Uterus (tissue), 4 donors: ENCODE data around the gene RTRAF. TPM values are rescaled to one million over a fixed set of nuclear protein-coding genes. Genes with fewer than 3 reads are reported as not detected.

ENCODE experiments used
- DNase-seq, 2 donors: peaks; one replicate each; pipeline ENCODE4 v3.0.0-alpha.2; 2019 to 2020
- H3K27ac ChIP-seq, 2 donors: fragments of 200-600 bp; sonication (generic); 1 replicate in 1 of 2; 2 replicates in 1 of 2; pipeline ENCODE4 v1.5.1; 2016 to 2018
- H3K27me3 ChIP-seq, 2 donors: fragments of 200-600 bp; sonication (generic); one replicate each; pipeline ENCODE4 v1.5.1; 2018 to 2019; ENCODE audit warnings: control low read depth in 1 of 2
- H3K36me3 ChIP-seq, 2 donors: fragments of 200-600 bp; sonication (generic); one replicate each; pipeline ENCODE4 v1.5.1; 2019; ENCODE audit warnings: control low read depth in 1 of 2
- H3K4me1 ChIP-seq, 2 donors: fragments of 200-600 bp; sonication (generic); one replicate each; pipeline ENCODE4 v1.5.1; 2018 to 2019; ENCODE audit warnings: control low read depth in 1 of 2
- H3K4me3 ChIP-seq, 2 donors: fragments of 200-600 bp; sonication (generic); 1 replicate in 1 of 2; 2 replicates in 1 of 2; pipeline ENCODE4 v1.5.1; 2018 to 2019; ENCODE audit warnings: mild to moderate bottlenecking in 1 of 2
- H3K9me3 ChIP-seq, 2 donors: fragments of 200-600 bp; sonication (generic); one replicate each; pipeline ENCODE4 v1.5.1; 2019; ENCODE audit warnings: control low read depth in 1 of 2
- CTCF ChIP-seq, 4 experiments: fragments of 200-600 bp in 2 of 4; fragments of 450-650 bp in 2 of 4; sonication (generic) in 2 of 4; IDR thresholded peaks; one replicate each; pipeline ENCODE4 v1.5.1; 2016 to 2019; ENCODE audit warnings: antibody characterized with exemption in 4 of 4, mild to moderate bottlenecking in 2 of 4, moderate library complexity in 1 of 4
- POLR2A ChIP-seq, 2 donors: fragments of 450-650 bp; IDR thresholded peaks; one replicate each; pipeline ENCODE4 v1.6.1; 2016; ENCODE audit warnings: antibody characterized with exemption in 2 of 2, mild to moderate bottlenecking in 1 of 2, moderate library complexity in 1 of 2
- intact Hi-C: fragments of 100-400 bp; cut with DNase I; formaldehyde crosslinking; loops from one replicate; pipeline ENCODE4 v1.15.1; 2023; ENCODE audit warnings: low total_unique reads
- total RNA-seq, 4 donors: library from RNA; depleted of rRNA in 3 of 4; stranded (reverse); fragments of >200 nt in 3 of 4; gene quantifications; one replicate each; pipeline versions ENCODE4 v1.1.0 to v1.2.4, GENCODE V29; 2014 to 2023
- donor health status: DM: yes; HTN: yes; CAD: no.

RTRAF gene
- total RNA-seq, 4 donors from 2014 or later = 21.8 to 129 (median 44.4) TPM

GRCh38 chr14:51999084-51999483 is 9.7 kb downstream of the RTRAF start:
- Histone ChIP-seq H3K36me3 (no peaks in the 10 kb centered on the region), H3K27me3 (no peaks in the 10 kb centered on the region), H3K4me3 (no peak overlapping the region), H3K9me3 (no peaks in the 10 kb centered on the region), H3K27ac (no peak overlapping the region), H3K4me1 (no peaks in the 10 kb centered on the region)
- no peak for DNase-seq
- intact Hi-C loops = no loop called here
- no peak for TF ChIP-seq CTCF (IDR thresholded peaks at IDR 0.05)

- intact Hi-C loops = no loop called here
- Histone ChIP-seq H3K27me3 (no peaks in the 10 kb centered on the region), H3K4me1 (no peaks in the 10 kb centered on the region), H3K27ac (no peak overlapping the region), H3K9me3 (no peaks in the 10 kb centered on the region), H3K36me3 (no peaks in the 10 kb centered on the region), H3K4me3 (no peak overlapping the region)
- TF ChIP-seq CTCF (IDR thresholded peaks at IDR 0.05) (no peak), POLR2A (IDR thresholded peaks at IDR 0.05) (no peak)
- no peak for DNase-seq
Measured at GRCh38 chr14:52000019-52000582, 10.8 kb downstream of the RTRAF start.

GRCh38 chr14:52000696-52001095 is 11.3 kb downstream of the RTRAF start:
- Histone ChIP-seq H3K36me3 (no peaks in the 10 kb centered on the region), H3K27ac (no peak overlapping the region), H3K4me1 (no peaks in the 10 kb centered on the region), H3K4me3 (no peak overlapping the region), H3K9me3 (no peaks in the 10 kb centered on the region), H3K27me3 (no peaks in the 10 kb centered on the region)
- TF ChIP-seq CTCF (IDR thresholded peaks at IDR 0.05) (no peak), POLR2A (IDR thresholded peaks at IDR 0.05) (no peak)
- intact Hi-C loops = no loop called here
- DNase-seq = no peak

- Histone ChIP-seq H3K9me3 (no peaks in the 10 kb centered on the region), H3K27ac (no peak overlapping the region), H3K4me3 (no peak overlapping the region), H3K27me3 (no peaks in the 10 kb centered on the region), H3K4me1 (no peaks in the 10 kb centered on the region), H3K36me3 (no peaks in the 10 kb centered on the region)
- intact Hi-C loops = no loop called here
- TF ChIP-seq POLR2A (IDR thresholded peaks at IDR 0.05) (no peak), CTCF (IDR thresholded peaks at IDR 0.05) (no peak)
- DNase-seq = no peak
Measured at GRCh38 chr14:52002542-52002941, 13.2 kb downstream of the RTRAF start.

- H3K36me3 ChIP-seq = no peaks in the 10 kb centered on the region
- H3K27me3 ChIP-seq = no peaks in the 10 kb centered on the region
- no peak overlapping the region for H3K27ac ChIP-seq
- no peak for DNase-seq
- TF ChIP-seq CTCF (IDR thresholded peaks at IDR 0.05) (no peak), POLR2A (IDR thresholded peaks at IDR 0.05) (no peak)
- no peak overlapping the region for H3K4me3 ChIP-seq
- no peaks in the 10 kb centered on the region for H3K9me3 ChIP-seq
- intact Hi-C loops = no loop called here
- no peaks in the 10 kb centered on the region for H3K4me1 ChIP-seq
Measured at GRCh38 chr14:52003324-52003723, 14.0 kb downstream of the RTRAF start.
